Measurements from ENCODE around the gene LIX1L.

GRCh38 chr1:145937436-145937835 lies 20.4 kb downstream of the LIX1L start:
- no peak for TF ChIP-seq CTCF (conservative IDR thresholded peaks at IDR 0.05; ENCODE audit: low read depth, low read length)
- TF ChIP-seq POLR2A (IDR thresholded peaks at IDR 0.05; ENCODE audit: low read depth, low read length) = no peak
- TF ChIP-seq RCOR1 (IDR thresholded peaks at IDR 0.05; ENCODE audit: insufficient replicate concordance, low read length) = no peak

All from IMR-90 (cell line).